Smooth muscle cell (in vitro differentiated cells): ENCODE data around the gene SERPINB6. TPM values are rescaled to one million over a fixed set of nuclear protein-coding genes. Genes with fewer than 3 reads are reported as not detected.

Experiments used
- DNase-seq: peaks from one replicate; lab custom pipeline; 2025; ENCODE audit not compliant: unreplicated experiment; lab: John Stamatoyannopoulos, UW
- H2AFZ ChIP-seq: fragments of 200-600 bp; sonication (generic); 2 replicates; pipeline ENCODE4 v1.6.0; 2016; ENCODE audit warnings: antibody characterized with exemption, low read depth, mild to moderate bottlenecking
- H3F3A ChIP-seq: fragments of 200-600 bp; sonication (generic); 2 replicates; pipeline ENCODE4 v1.6.0; 2017; ENCODE audit warnings: antibody characterized with exemption, low read depth
- H3K27ac ChIP-seq: fragments of 200-600 bp; sonication (generic); 2 replicates; pipeline ENCODE4 v1.5.1; 2016; ENCODE audit warnings: low read depth, mild to moderate bottlenecking
- H3K27me3 ChIP-seq: fragments of 200-600 bp; sonication (generic); 2 replicates; pipeline ENCODE4 v1.6.1; 2016; ENCODE audit warnings: low read depth, mild to moderate bottlenecking
- H3K36me3 ChIP-seq: fragments of 200-600 bp; sonication (generic); 2 replicates; pipeline ENCODE4 v1.5.1; 2016; ENCODE audit warnings: low read depth
- H3K4me1 ChIP-seq: fragments of 200-600 bp; sonication (generic); 2 replicates; pipeline ENCODE4 v1.5.1; 2016; ENCODE audit warnings: low read depth
- H3K4me2 ChIP-seq: fragments of 200-600 bp; sonication (generic); 2 replicates; pipeline ENCODE4 v1.6.0; 2016; ENCODE audit warnings: mild to moderate bottlenecking
- H3K4me3 ChIP-seq: fragments of 200-600 bp; sonication (generic); 2 replicates; pipeline ENCODE4 v1.5.1; 2016; ENCODE audit warnings: mild to moderate bottlenecking
- H3K79me2 ChIP-seq: fragments of 200-600 bp; sonication (generic); 2 replicates; pipeline ENCODE4 v1.6.0; 2016; ENCODE audit warnings: low read depth, mild to moderate bottlenecking
- H3K9ac ChIP-seq: fragments of 200-600 bp; sonication (generic); 2 replicates; pipeline ENCODE4 v1.6.0; 2016; ENCODE audit warnings: low read depth
- H3K9me3 ChIP-seq: fragments of 200-600 bp; sonication (generic); replicated peaks from 2 replicates; pipeline ENCODE4 v1.5.1; 2016; ENCODE audit warnings: low read depth
- H4K20me1 ChIP-seq: fragments of 200-600 bp; sonication (generic); 2 replicates; pipeline ENCODE4 v1.6.0; 2016; ENCODE audit warnings: low read depth
- CTCF ChIP-seq: fragments of 200-600 bp; sonication (generic); IDR thresholded peaks from 2 replicates; pipeline ENCODE4 v1.5.1; 2017; ENCODE audit warnings: borderline replicate concordance, mild to moderate bottlenecking, antibody characterized with exemption; ENCODE audit not compliant: insufficient read depth, poor library complexity, severe bottlenecking
- WGBS: methylation state at CpG from one replicate; pipeline ENCODE4 v1.1.7; 2016; ENCODE audit warnings: low lambda C conversion rate; 5-methylcytosine and 5-hydroxymethylcytosine counted together
- polyA plus RNA-seq: library from polyadenylated mRNA; unstranded; fragments of >200 nt; fragmentation: Nextera tagmentation; extraction: Ambion mirVana; gene quantifications from 2 replicates; pipeline ENCODE4 v1.2.1, GENCODE V29; 2016
- total RNA-seq: library from RNA; depleted of rRNA; stranded (reverse); fragments of >200 nt; gene quantifications from 2 replicates; pipeline ENCODE4 v1.2.3, GENCODE V29; 2014

Gene SERPINB6
- total and polyA plus RNA-seq, 2 experiments from 2014 or later: 67.8 to 118 TPM

- 90% methylated on average over 3 of the region's 3 CpGs for WGBS
- Histone ChIP-seq H3K4me2 (no peak overlapping the region), H2AFZ (no peak overlapping the region), H3K27me3 (no peaks in the 10 kb centered on the region), H3K79me2 (no peaks in the 10 kb centered on the region), H3K27ac (no peak overlapping the region), H3K4me1 (no peaks in the 10 kb centered on the region), H4K20me1 (no peaks in the 10 kb centered on the region), H3K9ac (no peak overlapping the region), H3K4me3 (no peak overlapping the region), H3K9me3 (no peaks in the 10 kb centered on the region), H3K36me3 (no peaks in the 10 kb centered on the region), H3F3A (no peaks in the 10 kb centered on the region)
- no peak for TF ChIP-seq CTCF
- DNase-seq: no peak
Measured at GRCh38 chr6:2915150-2915549, 56.2 kb downstream of the SERPINB6 start.

- Histone ChIP-seq H3K27ac (no peak overlapping the region), H3K36me3 (no peaks in the 10 kb centered on the region), H3K27me3 (no peaks in the 10 kb centered on the region), H3K4me1 (peaks cover 5% of the 10 kb centered on the region), H3K79me2 (no peaks in the 10 kb centered on the region), H3K4me3 (no peak overlapping the region), H4K20me1 (no peaks in the 10 kb centered on the region), H3K4me2 (no peak overlapping the region), H2AFZ (no peak overlapping the region), H3K9ac (no peak overlapping the region), H3K9me3 (no peaks in the 10 kb centered on the region), H3F3A (no peaks in the 10 kb centered on the region)
- no peak for DNase-seq
- WGBS: 82% methylated on average over 7 of the region's 7 CpGs
- TF ChIP-seq CTCF: no peak
Measured at GRCh38 chr6:2914318-2914660, 57.1 kb downstream of the SERPINB6 start.

GRCh38 chr6:2913621-2914317 is 57.6 kb downstream of the SERPINB6 start:
- WGBS: 89% methylated on average over 11 of the region's 11 CpGs
- Histone ChIP-seq H3K9me3 (no peaks in the 10 kb centered on the region), H3K27ac (no peak overlapping the region), H3K79me2 (no peaks in the 10 kb centered on the region), H3K27me3 (no peaks in the 10 kb centered on the region), H3K4me3 (no peak overlapping the region), H3K36me3 (no peaks in the 10 kb centered on the region), H2AFZ (no peak overlapping the region), H3F3A (no peaks in the 10 kb centered on the region), H3K9ac (no peak overlapping the region), H3K4me1 (peaks cover 7% of the 10 kb centered on the region), H4K20me1 (no peaks in the 10 kb centered on the region), H3K4me2 (no peak overlapping the region)
- no peak for DNase-seq
- no peak for TF ChIP-seq CTCF

- no peak overlapping the region for H3K4me3 ChIP-seq
Measured at GRCh38 chr6:2911171-2911570, 60.2 kb downstream of the SERPINB6 start.

More at GRCh38 chr6:2911171-2911570, 60.2 kb downstream of the SERPINB6 start:
- H3K9ac ChIP-seq: no peak overlapping the region
- no peak for TF ChIP-seq CTCF
- no peaks in the 10 kb centered on the region for H3K36me3 ChIP-seq
- no peak for DNase-seq
- no peak overlapping the region for H2AFZ ChIP-seq
- no peak overlapping the region for H3K27ac ChIP-seq
- peaks cover 13% of the 10 kb centered on the region for H3K4me1 ChIP-seq
- no peaks in the 10 kb centered on the region for H3F3A ChIP-seq
- no peaks in the 10 kb centered on the region for H4K20me1 ChIP-seq
- no peak overlapping the region for H3K4me2 ChIP-seq
- no peaks in the 10 kb centered on the region for H3K27me3 ChIP-seq
- H3K79me2 ChIP-seq: no peaks in the 10 kb centered on the region
- 74% methylated on average over 4 of the region's 4 CpGs for WGBS
- no peaks in the 10 kb centered on the region for H3K9me3 ChIP-seq
